ENCODE measurements around the gene TMEM87B.
"Not testable (repeated sequence)": the region's sequence is repeated elsewhere in the genome, so short reads cannot be mapped to it uniquely, and the experiment has no call there.

DNA sequence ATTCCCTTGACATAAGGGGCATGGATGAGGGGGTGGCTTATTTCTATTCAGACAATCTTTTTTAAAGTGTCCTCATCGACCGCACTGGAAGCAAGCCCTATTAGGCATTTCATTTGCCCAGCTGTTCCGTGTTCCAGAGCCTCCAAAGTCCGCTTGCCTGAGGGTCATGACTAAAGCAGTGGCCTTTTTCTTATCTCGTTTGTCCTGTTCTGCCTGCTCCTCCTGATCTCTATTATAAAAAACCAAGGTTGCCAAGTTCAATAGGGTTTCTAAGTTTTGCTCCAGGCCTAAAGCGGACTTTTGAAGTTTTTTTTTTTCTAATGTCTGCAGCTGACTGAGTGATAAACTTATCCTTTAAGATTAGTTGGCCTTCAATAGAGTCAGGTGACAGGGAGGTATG, 13.6 kb upstream of the TMEM87B start:
- TF ChIP-seq, protein P1, sequence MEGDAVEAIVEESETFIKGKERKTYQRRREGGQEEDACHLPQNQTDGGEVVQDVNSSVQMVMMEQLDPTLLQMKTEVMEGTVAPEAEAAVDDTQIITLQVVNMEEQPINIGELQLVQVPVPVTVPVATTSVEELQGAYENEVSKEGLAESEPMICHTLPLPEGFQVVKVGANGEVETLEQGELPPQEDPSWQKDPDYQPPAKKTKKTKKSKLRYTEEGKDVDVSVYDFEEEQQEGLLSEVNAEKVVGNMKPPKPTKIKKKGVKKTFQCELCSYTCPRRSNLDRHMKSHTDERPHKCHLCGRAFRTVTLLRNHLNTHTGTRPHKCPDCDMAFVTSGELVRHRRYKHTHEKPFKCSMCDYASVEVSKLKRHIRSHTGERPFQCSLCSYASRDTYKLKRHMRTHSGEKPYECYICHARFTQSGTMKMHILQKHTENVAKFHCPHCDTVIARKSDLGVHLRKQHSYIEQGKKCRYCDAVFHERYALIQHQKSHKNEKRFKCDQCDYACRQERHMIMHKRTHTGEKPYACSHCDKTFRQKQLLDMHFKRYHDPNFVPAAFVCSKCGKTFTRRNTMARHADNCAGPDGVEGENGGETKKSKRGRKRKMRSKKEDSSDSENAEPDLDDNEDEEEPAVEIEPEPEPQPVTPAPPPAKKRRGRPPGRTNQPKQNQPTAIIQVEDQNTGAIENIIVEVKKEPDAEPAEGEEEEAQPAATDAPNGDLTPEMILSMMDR (IDR thresholded peaks at IDR 0.05) = not testable (repeated sequence)
- not testable (repeated sequence) for TF ChIP-seq POLR2A (IDR thresholded peaks at IDR 0.05)

Data from heart left ventricle (tissue), 13 donors.